Muscle of leg (tissue), 11 donors: ENCODE results near the gene CHN1. TPM values are rescaled to one million over a fixed set of nuclear protein-coding genes. Genes with fewer than 3 reads are reported as not detected.

Experiments
- DNase-seq: peaks from one replicate; pipeline ENCODE4 v3.0.0; 2013
- H3K27ac ChIP-seq: one replicate; pipeline ENCODE4 v1.5.1; 2013; ENCODE audit warnings: mild to moderate bottlenecking, low read length, control low read depth
- H3K27me3 ChIP-seq: one replicate; pipeline ENCODE4 v1.6.1; 2013; ENCODE audit warnings: low read length; ENCODE audit not compliant: control insufficient read depth, insufficient read depth
- H3K36me3 ChIP-seq: one replicate; pipeline ENCODE4 v1.6.1; 2013; ENCODE audit warnings: low read length; ENCODE audit not compliant: control insufficient read depth, insufficient read depth
- H3K4me1 ChIP-seq: one replicate; pipeline ENCODE4 v1.6.1; 2013; ENCODE audit warnings: low read length; ENCODE audit not compliant: control insufficient read depth, insufficient read depth
- H3K4me3 ChIP-seq: one replicate; pipeline ENCODE4 v1.5.1; 2013; ENCODE audit warnings: low read length, control low read depth
- H3K9me3 ChIP-seq: replicated peaks from 2 replicates; pipeline ENCODE4 v1.6.1; 2013; ENCODE audit warnings: low read depth, low read length; ENCODE audit not compliant: control insufficient read depth
- WGBS: methylation state at CpG from one replicate; pipeline ENCODE4 v1.1.5; 2013; ENCODE audit warnings: missing lambda C conversion rate; ENCODE audit not compliant: insufficient coverage; 5-methylcytosine and 5-hydroxymethylcytosine counted together
- polyA plus RNA-seq, 8 donors: library from polyadenylated mRNA; unstranded; fragments of 120-200 nt; gene quantifications; one replicate each; pipeline versions ENCODE4 v1.2.1 to v1.2.3, GENCODE V29; 2013; ENCODE audit warnings: inconsistent platforms in 1 of 8, low replicate concordance in 1 of 8; ENCODE audit not compliant: insufficient read length in 8 of 8, insufficient read depth in 1 of 8
- total RNA-seq: library from RNA; stranded (reverse); fragments of 120-200 nt; gene quantifications from one replicate; pipeline ENCODE4 v1.2.4, GENCODE V29; 2013

The CHN1 gene
- total and polyA plus RNA-seq, 9 donors: 10.9 to 19.5 (median 12.2) TPM

DNA sequence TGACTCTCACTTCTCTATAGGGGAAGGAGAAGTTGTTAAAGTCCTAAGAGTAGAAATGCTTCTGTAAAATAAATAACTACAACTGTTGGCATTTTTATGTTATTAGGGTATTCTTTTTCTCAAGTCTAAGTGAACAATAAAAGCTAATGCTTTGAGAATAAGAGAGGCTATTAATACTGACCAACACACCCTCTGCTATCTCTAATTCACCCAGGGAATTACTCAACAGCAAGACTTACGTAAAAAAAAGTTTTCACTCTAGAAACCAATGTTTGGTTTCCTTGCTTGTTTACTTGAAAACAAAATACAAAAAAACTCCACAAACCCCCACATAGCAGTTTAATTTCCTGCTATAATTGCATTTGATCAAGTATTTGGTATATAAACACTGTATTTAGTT lies 25.2 kb downstream of the CHN1 start:
- Histone ChIP-seq H3K4me1 (no peaks in the 10 kb centered on the region), H3K27me3 (no peaks in the 10 kb centered on the region), H3K27ac (no peak overlapping the region), H3K9me3 (no peaks in the 10 kb centered on the region), H3K36me3 (no peaks in the 10 kb centered on the region), H3K4me3 (no peak overlapping the region)
- DNase-seq: no peak
- WGBS: no CpG with 5 or more reads among the region's 1 CpG

DNA sequence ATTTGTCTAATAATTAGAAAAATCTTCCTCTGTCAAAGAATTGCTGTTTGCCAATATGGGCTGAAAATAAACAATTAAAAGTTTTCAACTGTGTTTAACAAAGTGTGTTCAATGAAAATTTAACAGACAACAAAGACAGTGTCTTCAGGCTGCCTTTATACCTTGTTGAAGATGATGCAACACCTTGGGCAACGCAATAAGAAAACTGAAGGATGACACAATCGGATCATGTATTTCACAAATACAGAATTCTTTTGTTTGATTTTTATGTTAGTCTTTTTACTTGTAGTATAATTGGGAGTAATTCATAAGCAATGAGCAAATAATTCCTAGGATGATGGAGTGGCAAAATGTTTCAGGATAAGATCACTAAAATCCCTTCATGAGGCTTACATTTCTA lies 27.8 kb downstream of the CHN1 start:
- Histone ChIP-seq H3K36me3 (no peaks in the 10 kb centered on the region), H3K27ac (no peak overlapping the region), H3K4me3 (no peak overlapping the region), H3K9me3 (no peaks in the 10 kb centered on the region), H3K4me1 (no peaks in the 10 kb centered on the region), H3K27me3 (no peaks in the 10 kb centered on the region)
- DNase-seq: no peak
- no CpG with 5 or more reads among the region's 2 CpGs for WGBS

DNA sequence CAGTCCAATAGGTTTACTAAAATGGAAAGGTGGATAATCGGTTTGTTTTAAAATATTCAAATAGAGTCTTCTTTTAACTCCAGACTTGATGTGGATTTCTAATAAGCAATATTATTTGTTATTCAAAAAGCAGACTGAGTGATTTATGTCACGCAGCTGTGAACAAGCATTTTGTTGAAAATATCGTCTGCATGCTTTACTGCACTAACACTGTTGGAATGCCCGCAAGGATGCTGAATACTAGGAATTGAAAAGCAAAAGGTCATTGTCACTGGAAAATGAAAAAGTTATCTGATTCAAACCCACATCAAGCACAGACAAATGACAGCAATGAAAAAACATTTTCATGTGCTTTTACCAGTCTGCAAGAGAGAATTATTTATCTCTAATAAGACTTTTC lies 31.1 kb downstream of the CHN1 start:
- no peaks in the 10 kb centered on the region for H3K4me1 ChIP-seq
- H3K27ac ChIP-seq: no peak overlapping the region
- H3K27me3 ChIP-seq: no peaks in the 10 kb centered on the region
- 50% methylated on average over 2 of the region's 4 CpGs for WGBS
- H3K4me3 ChIP-seq: no peak overlapping the region
- H3K36me3 ChIP-seq: no peaks in the 10 kb centered on the region
- no peaks in the 10 kb centered on the region for H3K9me3 ChIP-seq
- peak; percentile 22 for DNase-seq

DNA sequence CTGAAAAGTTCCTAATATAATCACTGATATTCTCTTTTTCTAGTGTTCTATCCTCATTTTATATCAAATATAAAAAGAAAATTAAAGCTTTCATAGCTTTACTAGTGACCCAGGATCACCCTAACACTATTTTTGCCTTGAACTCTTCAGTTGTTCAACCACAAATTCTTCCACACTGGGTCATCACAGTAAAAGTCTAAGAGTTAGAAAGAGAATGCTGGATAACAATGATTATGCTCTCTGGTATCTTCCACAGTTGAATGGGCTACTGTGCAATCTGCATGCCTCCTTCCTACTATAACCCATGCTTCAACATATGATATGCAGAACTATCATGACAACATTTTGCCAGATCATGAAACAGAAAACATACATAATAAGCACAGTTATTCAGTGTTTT lies 32.3 kb downstream of the CHN1 start:
- Histone ChIP-seq H3K9me3 (no peaks in the 10 kb centered on the region), H3K27me3 (no peaks in the 10 kb centered on the region), H3K27ac (no peak overlapping the region), H3K4me3 (no peak overlapping the region), H3K4me1 (no peaks in the 10 kb centered on the region), H3K36me3 (no peaks in the 10 kb centered on the region)
- no peak for DNase-seq

DNA sequence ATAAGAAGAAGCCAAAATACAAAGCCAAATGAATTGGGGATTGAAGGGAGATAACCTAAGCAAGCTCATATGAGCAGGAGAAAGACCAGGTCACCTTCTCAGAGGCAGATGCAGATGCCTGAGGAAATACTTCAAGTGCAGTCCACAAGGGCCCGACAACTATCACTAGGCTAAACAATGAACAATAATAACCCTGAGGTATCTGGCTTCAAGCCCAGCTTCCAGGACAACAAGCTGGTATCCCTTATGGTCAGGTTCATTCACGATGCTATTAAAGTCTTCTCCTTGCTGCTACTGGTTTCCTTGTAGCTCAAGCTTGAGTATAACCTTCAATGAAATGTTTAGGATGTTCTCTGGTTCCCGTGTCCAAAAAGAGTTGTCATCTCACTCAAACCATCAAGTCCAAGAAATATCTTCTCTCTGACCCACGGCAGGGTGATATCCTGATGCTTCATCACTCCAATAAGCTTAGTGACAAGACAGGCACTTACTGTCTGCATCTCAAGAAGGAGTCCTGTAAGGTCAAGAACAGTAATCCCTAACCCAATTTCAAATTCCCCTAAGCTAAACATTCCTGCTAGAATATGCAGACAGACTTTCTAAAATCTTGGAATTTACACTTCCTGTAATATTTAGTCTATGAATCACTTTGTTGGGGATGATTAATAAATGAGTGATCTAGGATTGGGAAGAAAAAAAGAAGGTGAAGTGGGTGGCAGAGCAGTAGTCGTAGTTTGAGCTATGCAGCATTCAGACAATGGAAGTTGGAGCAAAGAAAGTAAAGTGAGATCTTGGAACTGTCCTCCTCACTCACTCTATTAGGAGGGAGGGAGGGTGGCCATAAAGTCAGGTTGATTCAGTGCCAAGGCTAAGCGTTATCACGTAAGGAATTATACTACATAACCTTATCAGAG lies 33.1 kb downstream of the CHN1 start:
- Histone ChIP-seq H3K9me3 (no peaks in the 10 kb centered on the region), H3K4me1 (no peaks in the 10 kb centered on the region), H3K27ac (no peak overlapping the region), H3K27me3 (no peaks in the 10 kb centered on the region), H3K4me3 (no peak overlapping the region), H3K36me3 (no peaks in the 10 kb centered on the region)
- peak; percentile 33 for DNase-seq
- WGBS: 75% methylated on average over 2 of the region's 7 CpGs

DNA sequence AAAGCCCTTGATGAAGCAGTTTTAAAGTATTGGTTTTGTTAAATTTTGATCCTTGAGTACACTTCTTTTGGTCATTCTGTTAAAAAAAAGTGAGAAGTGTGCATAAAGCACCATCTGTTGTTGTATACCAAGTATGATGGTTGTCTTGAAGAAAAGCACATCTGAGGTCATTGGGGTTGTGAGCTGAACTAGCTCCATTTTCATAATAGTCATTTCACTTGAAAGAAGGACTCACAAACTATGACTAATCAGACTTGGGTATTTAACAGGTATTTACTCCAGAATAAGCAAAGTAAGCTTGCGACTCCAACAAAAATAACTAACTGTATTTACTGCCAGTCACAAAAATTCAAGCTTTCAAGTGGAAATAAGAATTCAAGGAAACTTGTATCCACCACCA lies 35.1 kb downstream of the CHN1 start:
- WGBS: no CpG with 5 or more reads among the region's 1 CpG
- Histone ChIP-seq H3K27ac (no peak overlapping the region), H3K9me3 (no peaks in the 10 kb centered on the region), H3K27me3 (no peaks in the 10 kb centered on the region), H3K4me3 (no peak overlapping the region), H3K4me1 (peaks cover 2% of the 10 kb centered on the region), H3K36me3 (no peaks in the 10 kb centered on the region)
- DNase-seq: no peak

DNA sequence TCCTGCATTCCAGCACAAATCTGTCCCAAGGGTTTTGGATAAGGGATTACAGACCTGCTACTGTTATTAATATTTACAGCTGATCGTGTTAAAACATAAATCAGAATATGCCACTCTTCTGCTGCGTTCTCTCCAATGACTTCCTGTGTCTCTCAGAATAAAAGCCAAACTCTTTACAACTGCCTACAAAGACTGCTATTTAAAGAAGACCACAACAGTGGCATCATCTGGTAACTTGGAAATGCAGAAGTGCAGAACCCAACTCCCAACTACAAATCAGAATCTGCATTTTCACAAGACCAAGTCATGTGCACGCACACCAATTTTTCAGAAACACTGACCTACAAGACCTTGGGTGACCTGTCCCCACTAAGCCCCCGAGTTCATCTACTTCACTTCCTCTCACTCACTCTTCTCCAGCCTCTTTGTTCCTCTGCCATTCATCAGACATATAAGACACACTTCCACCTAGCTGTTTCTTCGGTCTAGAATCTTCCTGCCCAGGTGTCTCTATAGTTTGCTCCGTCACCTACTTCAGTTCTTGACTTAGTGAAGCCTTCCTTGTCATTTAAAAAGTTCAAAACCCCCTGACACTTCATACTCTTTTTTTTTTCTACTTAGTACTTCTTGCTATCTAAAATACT lies 36.0 kb downstream of the CHN1 start:
- WGBS: 84% methylated on average over 4 of the region's 6 CpGs
- Histone ChIP-seq H3K9me3 (no peaks in the 10 kb centered on the region), H3K36me3 (no peaks in the 10 kb centered on the region), H3K4me3 (no peak overlapping the region), H3K27me3 (no peaks in the 10 kb centered on the region), H3K4me1 (peaks cover 2% of the 10 kb centered on the region), H3K27ac (no peak overlapping the region)
- no peak for DNase-seq

DNA sequence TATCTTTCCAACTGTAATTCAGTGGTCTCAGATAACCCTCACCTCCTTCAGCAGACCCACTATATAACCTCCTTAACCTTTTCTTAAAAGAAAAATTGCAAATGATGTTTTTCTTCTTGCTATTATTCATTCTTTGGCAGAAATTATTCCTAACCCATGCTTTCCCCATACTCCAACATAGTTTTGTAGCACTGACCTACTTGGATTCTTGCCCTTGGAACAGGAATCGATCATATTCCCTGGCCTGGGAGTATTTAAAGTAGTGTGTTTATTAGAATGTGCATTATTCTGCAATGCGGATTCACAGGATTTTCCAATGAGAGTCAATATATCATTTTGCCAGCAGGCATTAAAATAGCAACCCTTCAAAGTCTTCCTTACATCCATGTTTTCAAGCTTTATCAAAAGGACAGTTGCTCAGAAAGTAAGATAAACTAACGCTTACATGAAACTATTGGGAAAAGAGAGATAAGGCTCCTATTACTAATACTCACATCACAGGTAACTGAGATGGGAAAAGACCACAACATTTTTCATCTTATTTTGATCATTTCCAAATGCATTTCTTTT lies 37.4 kb downstream of the CHN1 start:
- Histone ChIP-seq H3K27ac (peak overlapping the region; percentile 25), H3K4me1 (peaks cover 2% of the 10 kb centered on the region), H3K4me3 (no peak overlapping the region), H3K36me3 (no peaks in the 10 kb centered on the region), H3K27me3 (no peaks in the 10 kb centered on the region), H3K9me3 (no peaks in the 10 kb centered on the region)
- peak; percentile 94 for DNase-seq
- no CpG with 5 or more reads among the region's 3 CpGs for WGBS

DNA sequence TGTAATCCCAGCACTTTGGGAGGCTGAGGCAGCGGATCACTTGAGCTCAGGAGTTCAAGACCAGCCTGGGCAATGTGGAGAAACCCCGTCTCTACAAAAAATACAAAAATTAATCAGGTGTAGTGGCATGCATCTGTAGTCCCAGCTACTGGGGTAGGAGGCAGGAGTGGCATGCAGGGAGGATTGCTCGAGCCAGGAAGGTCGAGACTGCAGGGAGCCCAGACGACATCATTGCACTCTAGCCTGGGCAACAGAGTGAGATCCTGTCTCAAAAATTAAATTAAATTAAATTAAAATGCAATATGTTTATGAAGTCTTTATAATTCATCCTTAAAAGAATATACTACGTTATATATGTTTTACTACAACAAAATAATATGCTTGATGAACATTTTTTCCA lies 38.1 kb downstream of the CHN1 start:
- H3K4me3 ChIP-seq: no peak overlapping the region
- no peaks in the 10 kb centered on the region for H3K9me3 ChIP-seq
- H3K36me3 ChIP-seq: no peaks in the 10 kb centered on the region
- peaks cover 2% of the 10 kb centered on the region for H3K4me1 ChIP-seq
- no peak overlapping the region for H3K27ac ChIP-seq
- no peaks in the 10 kb centered on the region for H3K27me3 ChIP-seq
- whole genome bisulfite sequencing: 100% methylated on average over 1 of the region's 6 CpGs
- DNase-seq: no peak

DNA sequence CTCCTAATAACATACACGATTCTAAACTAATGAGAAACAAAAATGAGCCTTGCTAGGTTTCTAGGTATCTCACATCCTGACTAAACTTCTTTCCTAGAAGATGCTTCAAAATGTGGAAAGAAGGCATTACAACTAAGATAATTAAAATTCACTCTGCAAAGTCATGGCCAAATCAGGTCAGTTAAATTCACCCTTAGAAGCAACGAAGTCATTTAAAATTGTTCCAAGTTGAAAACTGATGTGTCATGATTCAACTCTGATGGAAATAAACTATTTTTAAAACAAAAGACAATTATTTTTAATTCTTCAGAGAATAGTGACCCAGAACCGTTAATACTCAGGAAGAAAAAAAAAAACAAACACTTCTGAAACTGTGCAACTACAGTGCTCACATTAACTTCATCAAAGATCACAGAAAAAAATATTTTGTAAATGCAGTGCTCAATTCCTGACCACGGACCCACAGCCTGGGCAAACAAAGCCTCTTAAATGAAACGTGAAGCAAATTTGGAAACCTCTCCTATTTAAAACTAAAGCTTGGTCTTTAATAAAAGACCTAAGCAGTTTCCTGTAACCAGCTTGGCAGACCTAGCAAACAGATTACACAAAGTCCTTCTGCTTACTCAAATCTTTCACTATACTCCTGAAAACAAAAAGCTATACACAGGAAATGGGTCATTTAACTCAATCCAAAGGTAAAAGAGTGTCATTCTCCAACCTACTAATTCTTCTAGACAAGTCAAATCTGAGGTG lies 39.0 kb downstream of the CHN1 start:
- Histone ChIP-seq H3K36me3 (no peaks in the 10 kb centered on the region), H3K27me3 (no peaks in the 10 kb centered on the region), H3K9me3 (no peaks in the 10 kb centered on the region), H3K4me3 (no peak overlapping the region), H3K4me1 (peaks cover 2% of the 10 kb centered on the region), H3K27ac (peak overlapping the region; percentile 60)
- DNase-seq: peak; percentile 72
- 10% methylated on average over 2 of the region's 5 CpGs for WGBS
